Sigmoid colon (tissue), 4 donors: Measurements from ENCODE around the gene PPP4R1.

Source experiments
- POLR2AphosphoS5 ChIP-seq, 4 donors: sonication (generic); formaldehyde crosslinking; IDR thresholded peaks; one replicate each; pipeline ENCODE4 v1.6.1; 2017; ENCODE audit warnings: antibody characterized with exemption in 4 of 4
- TF ChIP-seq, protein P1 (sequence below), 4 experiments: fragments of 450-650 bp in 3 of 4; fragments of 200-600 bp in 1 of 4; IDR thresholded peaks; one replicate each; pipeline ENCODE4 v1.5.1; 2016 to 2019; ENCODE audit warnings: antibody characterized with exemption in 4 of 4, mild to moderate bottlenecking in 3 of 4, moderate library complexity in 2 of 4

GRCh38 chr18:9539283-9539682 lies 75.1 kb downstream of the PPP4R1 start:
- TF ChIP-seq, protein P1, sequence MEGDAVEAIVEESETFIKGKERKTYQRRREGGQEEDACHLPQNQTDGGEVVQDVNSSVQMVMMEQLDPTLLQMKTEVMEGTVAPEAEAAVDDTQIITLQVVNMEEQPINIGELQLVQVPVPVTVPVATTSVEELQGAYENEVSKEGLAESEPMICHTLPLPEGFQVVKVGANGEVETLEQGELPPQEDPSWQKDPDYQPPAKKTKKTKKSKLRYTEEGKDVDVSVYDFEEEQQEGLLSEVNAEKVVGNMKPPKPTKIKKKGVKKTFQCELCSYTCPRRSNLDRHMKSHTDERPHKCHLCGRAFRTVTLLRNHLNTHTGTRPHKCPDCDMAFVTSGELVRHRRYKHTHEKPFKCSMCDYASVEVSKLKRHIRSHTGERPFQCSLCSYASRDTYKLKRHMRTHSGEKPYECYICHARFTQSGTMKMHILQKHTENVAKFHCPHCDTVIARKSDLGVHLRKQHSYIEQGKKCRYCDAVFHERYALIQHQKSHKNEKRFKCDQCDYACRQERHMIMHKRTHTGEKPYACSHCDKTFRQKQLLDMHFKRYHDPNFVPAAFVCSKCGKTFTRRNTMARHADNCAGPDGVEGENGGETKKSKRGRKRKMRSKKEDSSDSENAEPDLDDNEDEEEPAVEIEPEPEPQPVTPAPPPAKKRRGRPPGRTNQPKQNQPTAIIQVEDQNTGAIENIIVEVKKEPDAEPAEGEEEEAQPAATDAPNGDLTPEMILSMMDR (IDR thresholded peaks at IDR 0.05), result no peak
- no peak for TF ChIP-seq POLR2AphosphoS5 (IDR thresholded peaks at IDR 0.05)
